GM12873 (cell line): ENCODE results near the gene TAMALIN.

Experiments used
- TF ChIP-seq, protein P1 (sequence below): IDR thresholded peaks from 2 replicates; pipeline ENCODE4 v1.5.1; 2012; ENCODE audit warnings: low read depth, mild to moderate bottlenecking, moderate library complexity, low read length, control low read depth; ENCODE audit not compliant: insufficient read depth; ENCODE audit errors: missing control alignments

The TAMALIN gene

DNA sequence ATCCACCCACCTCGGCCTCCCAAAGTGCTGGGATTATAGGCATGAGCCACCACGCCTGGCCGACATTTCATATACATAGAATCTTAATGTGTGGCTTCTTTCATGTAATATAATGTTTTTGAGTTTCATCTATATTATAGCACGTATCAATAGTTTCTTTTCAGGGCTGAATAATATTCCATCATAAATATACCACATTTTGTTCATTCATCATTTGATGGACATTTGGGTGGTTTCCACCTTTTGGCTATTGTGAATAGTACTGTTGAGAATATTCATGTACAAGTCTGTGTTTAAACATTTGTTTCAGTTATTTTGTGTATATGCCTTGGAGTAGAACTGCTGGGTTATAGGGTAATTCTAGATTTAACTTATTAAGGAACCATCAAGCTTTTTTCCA is 43.3 kb upstream of the TAMALIN start:
- TF ChIP-seq, protein P1, sequence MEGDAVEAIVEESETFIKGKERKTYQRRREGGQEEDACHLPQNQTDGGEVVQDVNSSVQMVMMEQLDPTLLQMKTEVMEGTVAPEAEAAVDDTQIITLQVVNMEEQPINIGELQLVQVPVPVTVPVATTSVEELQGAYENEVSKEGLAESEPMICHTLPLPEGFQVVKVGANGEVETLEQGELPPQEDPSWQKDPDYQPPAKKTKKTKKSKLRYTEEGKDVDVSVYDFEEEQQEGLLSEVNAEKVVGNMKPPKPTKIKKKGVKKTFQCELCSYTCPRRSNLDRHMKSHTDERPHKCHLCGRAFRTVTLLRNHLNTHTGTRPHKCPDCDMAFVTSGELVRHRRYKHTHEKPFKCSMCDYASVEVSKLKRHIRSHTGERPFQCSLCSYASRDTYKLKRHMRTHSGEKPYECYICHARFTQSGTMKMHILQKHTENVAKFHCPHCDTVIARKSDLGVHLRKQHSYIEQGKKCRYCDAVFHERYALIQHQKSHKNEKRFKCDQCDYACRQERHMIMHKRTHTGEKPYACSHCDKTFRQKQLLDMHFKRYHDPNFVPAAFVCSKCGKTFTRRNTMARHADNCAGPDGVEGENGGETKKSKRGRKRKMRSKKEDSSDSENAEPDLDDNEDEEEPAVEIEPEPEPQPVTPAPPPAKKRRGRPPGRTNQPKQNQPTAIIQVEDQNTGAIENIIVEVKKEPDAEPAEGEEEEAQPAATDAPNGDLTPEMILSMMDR: no peak

DNA sequence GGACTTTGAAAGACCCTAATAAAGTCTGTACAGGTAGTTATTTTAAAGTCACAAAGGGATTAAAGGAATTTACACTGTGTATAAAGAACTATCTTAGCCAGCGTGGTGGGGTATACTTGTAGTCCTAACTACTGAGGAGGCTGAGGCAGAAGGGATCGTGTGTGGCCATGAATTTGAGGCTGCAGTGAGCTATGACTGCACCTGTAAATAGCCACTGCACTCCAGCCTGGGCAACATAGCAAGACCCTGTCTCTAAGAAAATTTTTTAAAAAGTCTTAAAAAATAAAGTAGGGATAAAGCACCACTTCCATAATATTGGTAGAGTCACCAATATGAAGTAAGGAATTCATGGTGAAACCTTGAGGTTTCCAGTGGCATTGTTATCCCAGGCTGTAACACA is 37.1 kb upstream of the TAMALIN start:
- TF ChIP-seq, protein P1: no peak

DNA sequence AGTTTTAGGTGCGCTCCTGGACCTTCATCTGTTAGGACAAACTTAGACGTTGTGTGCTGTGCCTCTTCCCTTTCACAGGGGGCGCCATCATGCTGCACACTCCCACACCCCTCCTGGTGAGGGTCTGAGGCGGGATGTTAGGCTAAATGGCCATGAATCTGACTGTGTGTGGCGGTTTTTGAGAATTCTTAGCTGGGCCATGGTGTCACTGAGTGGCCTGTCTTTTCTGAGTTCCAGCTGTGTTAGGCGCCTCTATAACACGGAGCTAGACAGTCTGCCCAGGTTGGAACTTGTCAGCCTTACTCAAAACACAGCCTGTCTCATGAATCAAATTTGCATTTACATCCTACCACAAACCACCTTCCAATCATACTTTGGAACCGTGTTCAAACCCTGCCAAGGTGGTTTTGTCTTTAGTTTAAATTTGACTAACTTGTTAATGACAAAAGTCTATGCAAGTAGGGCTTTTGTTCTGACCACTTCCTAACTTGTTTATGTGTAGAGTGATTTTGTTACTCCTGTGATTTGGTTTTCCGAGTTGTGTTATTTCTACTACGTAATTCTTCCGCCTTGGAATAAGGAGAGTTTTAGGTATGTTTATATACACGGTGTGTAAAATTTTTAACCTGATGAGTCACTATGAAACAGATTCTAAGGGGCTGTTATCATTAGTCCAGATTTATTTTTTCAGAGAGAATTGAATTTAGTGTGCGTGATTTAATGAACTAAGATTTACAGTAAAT is 35.7 kb upstream of the TAMALIN start:
- TF ChIP-seq, protein P1: peak; percentile 70

DNA sequence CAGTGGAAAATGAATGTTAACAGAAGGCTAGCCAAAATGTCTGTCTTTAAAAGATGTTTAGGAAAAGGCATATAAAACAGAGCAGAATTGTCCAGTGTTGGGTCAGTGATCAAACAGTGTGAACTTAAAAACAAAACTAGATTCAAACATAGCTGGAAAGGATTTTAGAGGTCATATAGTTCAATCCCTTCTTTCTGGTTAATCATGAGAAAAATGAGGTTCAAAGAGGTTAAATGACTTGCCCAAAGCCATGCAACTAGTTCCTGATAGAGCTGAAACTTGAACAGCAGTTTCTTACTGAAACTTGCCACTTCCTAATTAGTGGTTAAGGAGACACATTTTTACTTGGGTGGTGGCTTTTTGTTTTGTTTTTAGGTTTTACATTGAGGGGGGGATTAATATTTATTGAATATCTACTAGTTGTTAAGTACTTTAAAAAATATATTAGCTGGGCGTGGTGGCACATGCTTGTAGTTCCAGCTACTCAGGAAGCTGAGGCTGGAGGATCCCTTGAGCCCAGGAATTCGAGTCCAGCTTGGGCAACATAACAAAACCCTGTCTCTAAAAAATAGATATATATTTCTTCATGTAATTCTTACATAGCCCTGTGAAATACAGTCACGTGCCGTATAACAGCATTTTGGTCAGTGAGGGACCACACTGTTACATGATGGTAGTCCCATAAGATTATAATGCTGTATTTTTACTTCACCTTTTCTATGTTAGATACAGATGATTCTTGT is 34.9 kb upstream of the TAMALIN start:
- TF ChIP-seq, protein P1: no peak

DNA sequence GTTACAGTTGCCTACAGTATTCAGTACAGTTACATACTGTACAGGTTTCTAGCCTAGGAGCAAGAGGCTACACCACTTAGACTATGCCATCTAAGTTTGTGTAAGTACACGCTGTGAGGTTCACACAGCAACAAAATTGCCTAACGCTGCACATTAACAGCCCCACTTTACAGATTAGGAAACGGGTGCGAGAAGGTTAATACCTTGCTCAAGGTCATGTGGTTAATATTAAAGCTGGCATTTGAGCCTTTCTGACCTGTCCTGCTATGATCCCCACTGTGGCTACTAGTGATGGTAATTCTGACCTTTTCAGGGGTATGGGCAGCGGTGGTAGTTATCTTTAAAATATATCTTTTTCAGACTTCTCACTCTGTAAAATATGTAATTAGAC is 34.3 kb upstream of the TAMALIN start:
- TF ChIP-seq, protein P1: no peak

DNA sequence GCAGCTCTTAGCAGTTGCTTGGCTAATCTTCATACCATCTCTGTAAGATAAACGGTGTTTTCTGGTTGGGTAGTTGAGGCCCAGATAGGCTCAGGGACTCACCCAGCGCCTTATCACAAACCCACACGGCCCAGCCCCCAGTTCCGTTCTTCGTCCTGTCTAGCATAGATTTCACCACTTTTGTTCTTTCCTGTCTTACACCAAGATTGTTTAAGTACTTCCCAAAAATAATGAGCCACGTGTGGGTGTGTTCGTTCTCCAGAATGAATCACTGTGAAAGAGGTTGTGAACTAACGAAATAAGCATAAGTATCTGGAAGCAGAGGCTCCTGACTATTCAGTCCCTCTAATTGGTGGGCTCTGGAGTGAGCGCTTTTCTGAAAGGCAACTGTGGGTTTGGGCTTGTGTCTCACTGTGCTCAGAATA is 33.9 kb upstream of the TAMALIN start:
- TF ChIP-seq, protein P1: no peak

DNA sequence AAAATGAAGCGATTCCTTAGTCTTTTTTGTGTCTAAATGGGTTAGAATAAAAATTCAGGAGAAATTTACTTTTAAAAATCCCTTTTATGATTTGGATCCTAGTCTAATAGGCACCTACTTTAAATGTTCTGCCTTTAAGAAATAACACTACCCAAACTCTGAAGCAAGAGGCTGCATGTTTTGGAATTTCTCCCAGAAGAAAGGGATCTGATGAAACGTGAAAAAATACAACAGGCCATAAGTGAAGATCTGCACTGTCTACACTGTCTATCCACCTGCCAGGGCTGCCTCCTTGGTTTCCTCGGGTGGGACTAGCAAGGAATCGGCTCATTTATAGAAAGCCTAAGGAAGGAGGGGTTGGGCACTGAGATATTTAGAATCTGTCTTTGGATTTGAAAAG is 33.2 kb upstream of the TAMALIN start:
- TF ChIP-seq, protein P1: no peak
